Measurements from ENCODE around the gene GIMD1. TPM values are rescaled to one million over a fixed set of nuclear protein-coding genes. Genes with fewer than 3 reads are reported as not detected.

The GIMD1 gene
- total RNA-seq, 1 experiment from 2014 or later = not detected

GRCh38 chr4:106316773-106317409, 51.7 kb downstream of the GIMD1 start:
- Histone ChIP-seq H3K27ac (peak overlapping the region; percentile 91), H3K9me2 (ENCODE audit: insufficient read depth) (no peaks in the 10 kb centered on the region), H3K4me1 (replicated peaks; ENCODE audit: insufficient read depth) (peaks cover 17% of the 10 kb centered on the region), H3K79me2 (ENCODE audit: low read depth) (peaks cover 66% of the 10 kb centered on the region), H3K4me2 (peak overlapping the region; percentile 95), H4K20me1 (ENCODE audit: insufficient read depth) (no peaks in the 10 kb centered on the region), H3K36me3 (ENCODE audit: low read depth) (no peaks in the 10 kb centered on the region), H3K9me3 (ENCODE audit: insufficient read depth, low read depth) (no peaks in the 10 kb centered on the region), H3F3A (ENCODE audit: insufficient read depth, low read depth) (peaks cover 12% of the 10 kb centered on the region; the same call in 1 of the 2 replicates), H2AFZ (peak overlapping the region; percentile 94), H3K27me3 (ENCODE audit: insufficient read depth, low read depth) (no peaks in the 10 kb centered on the region), H3K4me3 (peak overlapping the region; percentile 98)
- POLR2A ChIA-PET (ENCODE audit: unreplicated experiment) = no interaction called here
- CTCF ChIA-PET = no interaction called here
- TF ChIP-seq EZH2 (IDR thresholded peaks at IDR 0.05; ENCODE audit: low read depth) = no peak
- TF ChIP-seq CTCF (conservative IDR thresholded peaks at IDR 0.05) = no peak
- intact Hi-C loops (cut with micrococcal nuclease; ENCODE audit: unreplicated experiment) = no loop called here
- TSS peak; percentile 69 for BruUV-seq (replicated peaks)
- no peak for DNase-seq

GRCh38 chr4:106315968-106316772, 52.4 kb downstream of the GIMD1 start, which contains the start of the genes AIMP1 and TBCK:
AIMP1 (plus strand) TSS chr4:106316550; CDS start chr4:106325010, 8,460 bp downstream.
TBCK (minus strand) TSS chr4:106316209; CDS start chr4:106308960, 7,249 bp downstream.
- no peaks in the 10 kb centered on the region for H3K27me3 ChIP-seq (ENCODE audit: insufficient read depth, low read depth)
- H3K9me3 ChIP-seq (ENCODE audit: insufficient read depth, low read depth) = no peaks in the 10 kb centered on the region
- peak within 1 kb of the TSS; percentile 91 for H3K27ac ChIP-seq
- peak; percentile 69 to 76 for DNase-seq
- TF ChIP-seq CTCF (conservative IDR thresholded peaks at IDR 0.05) (no peak), EZH2 (IDR thresholded peaks at IDR 0.05; ENCODE audit: low read depth) (no peak)
- peak within 1 kb of the TSS; percentile 95 for H3K4me2 ChIP-seq
- CTCF ChIA-PET = no interaction called here
- H4K20me1 ChIP-seq (ENCODE audit: insufficient read depth) = no peaks in the 10 kb centered on the region
- peaks cover 66% of the 10 kb centered on the region for H3K79me2 ChIP-seq (ENCODE audit: low read depth)
- peak within 1 kb of the TSS; percentile 94 for H2AFZ ChIP-seq
- BruUV-seq (replicated peaks) = no TSS peak
- POLR2A ChIA-PET (ENCODE audit: unreplicated experiment) = interaction anchor here (0.5 kb wide), 1 partner anchor 42 kb away, joined by 3 read pairs; no protein-coding TSS in a partner anchor
- H3K4me1 ChIP-seq (replicated peaks; ENCODE audit: insufficient read depth) = peaks cover 17% of the 10 kb centered on the region
- H3K36me3 ChIP-seq (ENCODE audit: low read depth) = no peaks in the 10 kb centered on the region
- peak within 1 kb of the TSS; percentile 98 for H3K4me3 ChIP-seq
- peaks cover 12% of the 10 kb centered on the region; the same call in 1 of the 2 replicates for H3F3A ChIP-seq (ENCODE audit: insufficient read depth, low read depth)
- intact Hi-C loops (cut with micrococcal nuclease; ENCODE audit: unreplicated experiment) = no loop called here
- no peaks in the 10 kb centered on the region for H3K9me2 ChIP-seq (ENCODE audit: insufficient read depth)

- Histone ChIP-seq H3F3A (ENCODE audit: insufficient read depth, low read depth) (peaks cover 12% of the 10 kb centered on the region; the same call in 1 of the 2 replicates), H3K4me2 (peak overlapping the region; percentile 95), H3K4me1 (replicated peaks; ENCODE audit: insufficient read depth) (peaks cover 17% of the 10 kb centered on the region), H3K9me2 (ENCODE audit: insufficient read depth) (no peaks in the 10 kb centered on the region), H3K27ac (peak overlapping the region; percentile 91), H3K4me3 (peak overlapping the region; percentile 98), H4K20me1 (ENCODE audit: insufficient read depth) (no peaks in the 10 kb centered on the region), H3K79me2 (ENCODE audit: low read depth) (peaks cover 66% of the 10 kb centered on the region), H3K9me3 (ENCODE audit: insufficient read depth, low read depth) (no peaks in the 10 kb centered on the region), H3K27me3 (ENCODE audit: insufficient read depth, low read depth) (no peaks in the 10 kb centered on the region), H2AFZ (peak overlapping the region; percentile 94), H3K36me3 (ENCODE audit: low read depth) (no peaks in the 10 kb centered on the region)
- POLR2A ChIA-PET (ENCODE audit: unreplicated experiment) = interaction anchor here (0.5 kb wide), 1 partner anchor 42 kb away, joined by 3 read pairs; no protein-coding TSS in a partner anchor
- TF ChIP-seq EZH2 (IDR thresholded peaks at IDR 0.05; ENCODE audit: low read depth) = no peak
- no peak for TF ChIP-seq CTCF (conservative IDR thresholded peaks at IDR 0.05)
- intact Hi-C loops (cut with micrococcal nuclease; ENCODE audit: unreplicated experiment) = no loop called here
- peak in 1 of 2 experiments; percentile 74 for DNase-seq
- CTCF ChIA-PET = no interaction called here
- TSS peak; percentile 86 for BruUV-seq (replicated peaks)
These were observed 53.1 kb downstream of the GIMD1 start for GRCh38 chr4:106315476-106315967.
